K562 (cell line): ENCODE measurements around the gene EXOC7. TPM values are rescaled to one million over a fixed set of nuclear protein-coding genes. Genes with fewer than 3 reads are reported as not detected.

ENCODE experiments used
- ARID3A ChIP-seq: IDR thresholded peaks from 2 replicates; pipeline ENCODE4 v1.6.1; 2012; ENCODE audit warnings: low read depth, low read length, improper control_type of control experiment, borderline replicate concordance
- BMI1 ChIP-seq: fragments of 150-350 bp; IDR thresholded peaks from 2 replicates; pipeline ENCODE4 v1.6.1; 2014; ENCODE audit warnings: low read length
- CBX1 ChIP-seq: sonication (generic); IDR thresholded peaks from 2 replicates; pipeline ENCODE4 v1.6.1; 2016; ENCODE audit warnings: antibody characterized with exemption, low read depth, mild to moderate bottlenecking
- CREB1 ChIP-seq, 2 experiments: sonication (generic) in 1 of 2; formaldehyde crosslinking in 1 of 2; IDR thresholded peaks; 2 replicates each; pipeline versions ENCODE4 v1.6.1 to v1.8.0; 2012 to 2022; ENCODE audit warnings: inconsistent platforms in 1 of 2, mild to moderate bottlenecking in 1 of 2, missing genetic modification reagents in 1 of 2, moderate library complexity in 1 of 2
- CSDE1 ChIP-seq, 2 experiments: fragments of 450-650 bp; IDR thresholded peaks; 2 replicates each; pipeline ENCODE4 v1.6.1; 2016; ENCODE audit warnings: mild to moderate bottlenecking in 1 of 2
- CXXC5 ChIP-seq: fragments of 250-450 bp; sonication (Bioruptor Pico); IDR thresholded peaks from 2 replicates; pipeline ENCODE4 v1.8.0; 2022; ENCODE audit warnings: inconsistent platforms, mild to moderate bottlenecking, moderate library complexity
- FUS ChIP-seq: fragments of 200-400 bp; formaldehyde crosslinking; optimal IDR thresholded peaks from 2 replicates; pipeline ENCODE3; 2017; ENCODE audit warnings: low read depth, low read length
- HCFC1 ChIP-seq: IDR thresholded peaks from 2 replicates; pipeline ENCODE4 v1.6.1; 2012; ENCODE audit warnings: low read depth, low read length, improper control_type of control experiment
- HNRNPL ChIP-seq: fragments of 200-400 bp; formaldehyde crosslinking; IDR thresholded peaks from 2 replicates; pipeline ENCODE4 v1.6.1; 2017; ENCODE audit warnings: low read depth, mild to moderate bottlenecking, low read length
- NEUROD1 ChIP-seq: fragments of 150-350 bp; IDR thresholded peaks from 2 replicates; pipeline ENCODE4 v1.6.1; 2014; ENCODE audit warnings: borderline replicate concordance, low read length, low read depth; ENCODE audit not compliant: partially characterized antibody
- NRF1 ChIP-seq, 2 experiments: fragments of 450-650 bp; IDR thresholded peaks in 1 of 2; conservative IDR thresholded peaks in 1 of 2; 2 replicates each; pipeline ENCODE4 v1.6.1; 2014; ENCODE audit warnings: mild to moderate bottlenecking in 2 of 2
- ZNF668 ChIP-seq: fragments of 250-450 bp; sonication (Bioruptor Pico); IDR thresholded peaks from 2 replicates; pipeline ENCODE4 v1.8.0; 2022; ENCODE audit warnings: mild to moderate bottlenecking, inconsistent platforms
- ZNF707 ChIP-seq: fragments of 250-450 bp; sonication (Bioruptor Pico); conservative IDR thresholded peaks from 2 replicates; pipeline ENCODE4 v1.8.0; 2022; ENCODE audit warnings: inconsistent platforms, mild to moderate bottlenecking, moderate library complexity
- polyA plus RNA-seq, 8 experiments: library from polyadenylated mRNA; depleted of rRNA in 4 of 8; stranded (reverse) in 5 of 8; unstranded in 3 of 8; fragments of >200 nt; fragmentation: Nextera tagmentation in 2 of 8; fragmentation: Illumina TruSeq in 1 of 8; extraction: Ambion mirVana in 2 of 8; extraction: Trizol in 1 of 8; gene quantifications; 2 replicates each; pipeline versions ENCODE4 v1.2.1 to v1.2.3, GENCODE V29; 2011 to 2014; ENCODE audit warnings: inconsistent platforms in 1 of 8, missing spikeins in 1 of 8
- total RNA-seq, 7 experiments: library from RNA; depleted of rRNA in 6 of 7; stranded (reverse); fragments of >200 nt in 6 of 7; fragmentation: Illumina TruSeq in 2 of 7; extraction: Trizol in 2 of 7; gene quantifications; 2 replicates each; pipeline versions ENCODE4 v1.2.1 to v1.2.3, GENCODE V29; 2011 to 2021; ENCODE audit warnings: low replicate concordance in 1 of 7
- TF ChIP-seq, protein P1 (sequence below), 2 experiments: fragments of 450-650 bp; formaldehyde crosslinking in 1 of 2; IDR thresholded peaks; 2 replicates each; pipeline versions ENCODE4 v1.4.0 to v1.6.1; 2014 to 2020; ENCODE audit warnings: mild to moderate bottlenecking in 2 of 2, borderline replicate concordance in 1 of 2, low read depth in 1 of 2
- TF ChIP-seq, protein P2 (sequence below): sonication (generic); formaldehyde crosslinking; IDR thresholded peaks from 2 replicates; pipeline ENCODE4 v1.9.0; 2022; ENCODE audit warnings: mild to moderate bottlenecking, missing genetic modification reagents
- TF ChIP-seq, protein P3 (sequence below): fragments of 250-450 bp; sonication (Bioruptor Pico); IDR thresholded peaks from 2 replicates; pipeline ENCODE4 v1.6.1; 2021; ENCODE audit warnings: mild to moderate bottlenecking

Gene EXOC7
- total and polyA plus RNA-seq, 9 of the 15 experiments (the other 6 are each of a cell fraction or from before 2014, with no cell fraction given) = 18.6 to 57.0 (median 35.0) TPM

DNA sequence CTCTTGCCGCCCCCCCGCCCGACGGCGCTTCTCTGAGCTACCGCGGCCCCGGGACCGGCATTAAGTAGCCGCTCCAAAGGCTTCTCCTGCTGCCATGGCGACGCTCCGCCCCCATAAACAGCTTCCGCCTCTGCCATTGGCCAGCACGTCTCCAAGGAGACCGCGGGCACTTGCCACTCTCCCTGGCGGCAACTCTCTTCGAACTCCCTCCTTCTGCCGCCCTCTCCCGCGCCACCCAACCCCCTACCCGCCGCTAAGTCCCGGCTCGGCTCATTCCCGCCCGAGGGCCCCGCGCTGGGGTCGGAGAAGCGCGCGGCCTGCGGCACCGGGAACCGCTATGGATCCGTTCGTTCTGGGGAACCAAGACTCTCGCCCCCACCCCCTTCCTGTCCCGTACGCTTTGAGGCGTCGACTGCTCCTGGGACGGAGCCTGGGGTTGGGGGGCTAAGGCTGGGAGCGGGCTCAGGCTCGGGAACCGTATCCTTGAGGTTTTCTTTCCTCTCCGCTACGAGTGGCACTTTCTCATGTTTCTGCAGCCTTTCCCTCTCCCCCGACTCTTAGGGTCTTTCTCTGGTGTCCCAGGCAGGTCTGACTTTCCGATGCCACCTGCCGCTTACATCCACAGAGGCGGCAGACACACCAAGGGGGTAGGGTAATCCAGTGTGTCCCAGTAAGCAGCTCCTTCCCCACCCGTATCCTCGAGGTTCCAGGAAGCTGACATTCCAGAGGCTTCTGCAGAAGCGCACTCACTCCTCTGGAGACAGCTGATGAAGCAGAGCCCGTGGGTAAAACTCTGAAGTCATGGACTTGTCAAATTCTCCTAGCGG lies 37.8 kb upstream of the EXOC7 start, which contains the start of gene FOXJ1 (continued):
- TF ChIP-seq, protein P1, sequence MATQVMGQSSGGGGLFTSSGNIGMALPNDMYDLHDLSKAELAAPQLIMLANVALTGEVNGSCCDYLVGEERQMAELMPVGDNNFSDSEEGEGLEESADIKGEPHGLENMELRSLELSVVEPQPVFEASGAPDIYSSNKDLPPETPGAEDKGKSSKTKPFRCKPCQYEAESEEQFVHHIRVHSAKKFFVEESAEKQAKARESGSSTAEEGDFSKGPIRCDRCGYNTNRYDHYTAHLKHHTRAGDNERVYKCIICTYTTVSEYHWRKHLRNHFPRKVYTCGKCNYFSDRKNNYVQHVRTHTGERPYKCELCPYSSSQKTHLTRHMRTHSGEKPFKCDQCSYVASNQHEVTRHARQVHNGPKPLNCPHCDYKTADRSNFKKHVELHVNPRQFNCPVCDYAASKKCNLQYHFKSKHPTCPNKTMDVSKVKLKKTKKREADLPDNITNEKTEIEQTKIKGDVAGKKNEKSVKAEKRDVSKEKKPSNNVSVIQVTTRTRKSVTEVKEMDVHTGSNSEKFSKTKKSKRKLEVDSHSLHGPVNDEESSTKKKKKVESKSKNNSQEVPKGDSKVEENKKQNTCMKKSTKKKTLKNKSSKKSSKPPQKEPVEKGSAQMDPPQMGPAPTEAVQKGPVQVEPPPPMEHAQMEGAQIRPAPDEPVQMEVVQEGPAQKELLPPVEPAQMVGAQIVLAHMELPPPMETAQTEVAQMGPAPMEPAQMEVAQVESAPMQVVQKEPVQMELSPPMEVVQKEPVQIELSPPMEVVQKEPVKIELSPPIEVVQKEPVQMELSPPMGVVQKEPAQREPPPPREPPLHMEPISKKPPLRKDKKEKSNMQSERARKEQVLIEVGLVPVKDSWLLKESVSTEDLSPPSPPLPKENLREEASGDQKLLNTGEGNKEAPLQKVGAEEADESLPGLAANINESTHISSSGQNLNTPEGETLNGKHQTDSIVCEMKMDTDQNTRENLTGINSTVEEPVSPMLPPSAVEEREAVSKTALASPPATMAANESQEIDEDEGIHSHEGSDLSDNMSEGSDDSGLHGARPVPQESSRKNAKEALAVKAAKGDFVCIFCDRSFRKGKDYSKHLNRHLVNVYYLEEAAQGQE (IDR thresholded peaks at IDR 0.05; ENCODE audit: borderline replicate concordance) = no peak
- TF ChIP-seq, protein P1 (CRISPR knock-in tag; IDR thresholded peaks at IDR 0.05; ENCODE audit: low read depth) = no peak
- TF ChIP-seq, protein P2, sequence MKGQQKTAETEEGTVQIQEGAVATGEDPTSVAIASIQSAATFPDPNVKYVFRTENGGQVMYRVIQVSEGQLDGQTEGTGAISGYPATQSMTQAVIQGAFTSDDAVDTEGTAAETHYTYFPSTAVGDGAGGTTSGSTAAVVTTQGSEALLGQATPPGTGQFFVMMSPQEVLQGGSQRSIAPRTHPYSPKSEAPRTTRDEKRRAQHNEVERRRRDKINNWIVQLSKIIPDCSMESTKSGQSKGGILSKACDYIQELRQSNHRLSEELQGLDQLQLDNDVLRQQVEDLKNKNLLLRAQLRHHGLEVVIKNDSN (CRISPR knock-in tag) = 0 out of 2 replicates have a peak, but pooled peaks have one; percentile 29
- TF ChIP-seq CREB1 (IDR thresholded peaks at IDR 0.05) (no peak), CREB1 (CRISPR knock-in tag; IDR thresholded peaks at IDR 0.05) (no peak), HCFC1 (peak; percentile 36; the same call in 1 of the 2 replicates), CSDE1 (IDR thresholded peaks at IDR 0.05) (peak in 1 of 2 experiments; percentile 93; a peak in 2 of 4 replicates), ZNF668 (CRISPR knock-in tag) (no peak), CBX1 (no peak), NRF1 (conservative IDR thresholded peaks at IDR 0.05 in 1 of 2, IDR thresholded peaks at IDR 0.05 in 1 of 2) (no peak), NEUROD1 (peak; percentile 99), BMI1 (peak; percentile 97), HNRNPL (no peak), ZNF707 (CRISPR knock-in tag) (no peak), FUS (no peak), ARID3A (no peak), CXXC5 (CRISPR knock-in tag) (no peak)
- TF ChIP-seq, protein P3, sequence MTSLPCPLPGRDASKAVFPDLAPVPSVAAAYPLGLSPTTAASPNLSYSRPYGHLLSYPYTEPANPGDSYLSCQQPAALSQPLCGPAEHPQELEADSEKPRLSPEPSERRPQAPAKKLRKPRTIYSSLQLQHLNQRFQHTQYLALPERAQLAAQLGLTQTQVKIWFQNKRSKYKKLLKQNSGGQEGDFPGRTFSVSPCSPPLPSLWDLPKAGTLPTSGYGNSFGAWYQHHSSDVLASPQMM (CRISPR knock-in tag) = no peak
